ENCODE measurements around the gene TTC9B.
A peak's percentile ranks its signal among the peaks of the same experiment; 100 is the strongest.

TTC9B gene

DNA sequence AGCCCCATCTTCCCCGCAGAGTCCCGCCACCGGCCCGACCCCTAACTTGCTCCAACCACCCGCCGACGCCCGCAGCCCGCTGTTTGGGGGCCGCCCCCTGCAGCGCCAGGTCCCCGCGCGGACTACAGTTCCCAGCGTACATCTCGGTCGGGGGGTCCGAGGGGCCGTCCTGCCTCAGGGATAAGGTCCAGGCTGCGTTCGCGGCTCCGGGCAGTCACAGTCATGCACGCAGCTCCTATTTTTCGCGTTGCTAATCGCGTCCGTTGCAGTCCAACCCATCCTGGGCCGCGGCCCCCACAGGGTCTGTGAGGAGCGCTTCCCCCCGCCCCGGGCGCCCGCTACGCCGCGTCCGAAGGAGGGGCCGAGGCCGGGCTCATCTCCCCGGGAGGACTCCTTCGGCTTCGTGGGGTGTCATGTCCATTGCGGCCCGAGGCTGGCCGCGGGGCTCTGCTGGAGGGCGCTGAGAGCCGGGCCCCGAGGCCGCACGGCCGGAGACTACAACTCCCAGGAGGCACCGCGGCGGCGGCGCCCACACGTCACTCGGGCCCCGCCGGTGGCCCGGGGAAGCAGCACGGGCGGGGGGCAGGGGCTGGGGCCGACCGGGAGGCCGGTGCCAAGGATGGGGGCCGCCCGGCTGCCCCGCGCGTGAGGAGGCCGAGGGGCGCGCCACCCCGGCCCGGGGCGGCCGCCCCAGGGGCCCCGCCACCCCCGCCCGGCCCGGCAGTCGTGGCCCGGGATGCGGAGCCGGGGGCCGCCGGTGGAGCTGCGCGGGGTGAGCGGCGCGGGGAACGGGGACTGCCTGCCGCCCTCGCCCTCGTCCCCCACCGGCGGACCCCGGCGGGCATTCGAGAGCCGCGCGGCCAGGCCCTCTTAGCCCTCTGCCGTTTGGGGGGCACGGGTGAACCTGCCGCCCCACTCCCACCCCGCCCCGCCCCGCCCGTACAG, 27.0 kb downstream of the TTC9B start, which contains the start of gene MAP3K10:
MAP3K10 (plus strand) TSS at position 536 of the 945 bp plus-strand sequence. CDS start 606 bp downstream, outside the sequence.
- ATAC-seq, result peak; percentile 91
- no peak for TF ChIP-seq BACH2 (CRISPR knock-in tag; IDR thresholded peaks at IDR 0.05; ENCODE audit: borderline replicate concordance)
- TF ChIP-seq, protein P1, sequence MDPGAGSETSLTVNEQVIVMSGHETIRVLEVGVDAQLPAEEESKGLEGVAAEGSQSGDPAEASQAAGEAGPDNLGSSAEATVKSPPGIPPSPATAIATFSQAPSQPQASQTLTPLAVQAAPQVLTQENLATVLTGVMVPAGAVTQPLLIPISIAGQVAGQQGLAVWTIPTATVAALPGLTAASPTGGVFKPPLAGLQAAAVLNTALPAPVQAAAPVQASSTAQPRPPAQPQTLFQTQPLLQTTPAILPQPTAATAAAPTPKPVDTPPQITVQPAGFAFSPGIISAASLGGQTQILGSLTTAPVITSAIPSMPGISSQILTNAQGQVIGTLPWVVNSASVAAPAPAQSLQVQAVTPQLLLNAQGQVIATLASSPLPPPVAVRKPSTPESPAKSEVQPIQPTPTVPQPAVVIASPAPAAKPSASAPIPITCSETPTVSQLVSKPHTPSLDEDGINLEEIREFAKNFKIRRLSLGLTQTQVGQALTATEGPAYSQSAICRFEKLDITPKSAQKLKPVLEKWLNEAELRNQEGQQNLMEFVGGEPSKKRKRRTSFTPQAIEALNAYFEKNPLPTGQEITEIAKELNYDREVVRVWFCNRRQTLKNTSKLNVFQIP (CRISPR knock-in tag; IDR thresholded peaks at IDR 0.05; ENCODE audit: borderline replicate concordance, low read depth), result no peak
- peak; percentile 73; the same call in 1 of the 2 replicates for TF ChIP-seq ZFP3 (CRISPR knock-in tag; IDR thresholded peaks at IDR 0.05)
- TF ChIP-seq CSDC2 (CRISPR knock-in tag; IDR thresholded peaks at IDR 0.05), result no peak
- no peak for TF ChIP-seq RARB (CRISPR knock-in tag; IDR thresholded peaks at IDR 0.05)

DNA sequence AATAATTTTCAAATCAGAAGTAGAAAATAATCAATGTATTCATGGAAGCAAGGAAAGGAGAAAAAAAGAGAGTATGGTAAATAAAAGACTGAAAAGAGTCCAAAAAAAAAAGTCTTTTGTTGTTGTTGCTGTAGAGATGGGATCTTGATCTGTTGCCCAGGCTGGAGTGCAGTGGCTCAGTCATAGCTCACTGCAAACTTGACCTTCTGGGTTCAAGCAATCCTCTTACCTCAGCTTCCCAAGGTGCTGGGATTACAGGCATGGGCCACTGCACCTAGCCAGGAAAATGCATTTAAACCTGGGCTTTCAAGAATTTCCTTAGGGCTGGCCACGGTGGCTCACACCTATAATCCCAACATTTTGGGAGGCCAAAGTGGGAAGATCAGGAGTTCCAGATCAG, 33.9 kb downstream of the TTC9B start:
- no peak for ATAC-seq
- TF ChIP-seq, protein P2, sequence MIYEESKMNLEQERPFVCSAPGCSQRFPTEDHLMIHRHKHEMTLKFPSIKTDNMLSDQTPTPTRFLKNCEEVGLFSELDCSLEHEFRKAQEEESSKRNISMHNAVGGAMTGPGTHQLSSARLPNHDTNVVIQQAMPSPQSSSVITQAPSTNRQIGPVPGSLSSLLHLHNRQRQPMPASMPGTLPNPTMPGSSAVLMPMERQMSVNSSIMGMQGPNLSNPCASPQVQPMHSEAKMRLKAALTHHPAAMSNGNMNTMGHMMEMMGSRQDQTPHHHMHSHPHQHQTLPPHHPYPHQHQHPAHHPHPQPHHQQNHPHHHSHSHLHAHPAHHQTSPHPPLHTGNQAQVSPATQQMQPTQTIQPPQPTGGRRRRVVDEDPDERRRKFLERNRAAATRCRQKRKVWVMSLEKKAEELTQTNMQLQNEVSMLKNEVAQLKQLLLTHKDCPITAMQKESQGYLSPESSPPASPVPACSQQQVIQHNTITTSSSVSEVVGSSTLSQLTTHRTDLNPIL (CRISPR knock-in tag; IDR thresholded peaks at IDR 0.05; ENCODE audit: low read depth), result no peak
- TF ChIP-seq TOX (CRISPR knock-in tag; IDR thresholded peaks at IDR 0.05; ENCODE audit: borderline replicate concordance) (no peak), SNAI2 (CRISPR knock-in tag; IDR thresholded peaks at IDR 0.05) (no peak), ZNF565 (CRISPR knock-in tag; conservative IDR thresholded peaks at IDR 0.05; ENCODE audit: low read depth) (no peak), ZNF8 (CRISPR knock-in tag; IDR thresholded peaks at IDR 0.05) (no peak), ZFP3 (CRISPR knock-in tag; IDR thresholded peaks at IDR 0.05) (no peak)

DNA sequence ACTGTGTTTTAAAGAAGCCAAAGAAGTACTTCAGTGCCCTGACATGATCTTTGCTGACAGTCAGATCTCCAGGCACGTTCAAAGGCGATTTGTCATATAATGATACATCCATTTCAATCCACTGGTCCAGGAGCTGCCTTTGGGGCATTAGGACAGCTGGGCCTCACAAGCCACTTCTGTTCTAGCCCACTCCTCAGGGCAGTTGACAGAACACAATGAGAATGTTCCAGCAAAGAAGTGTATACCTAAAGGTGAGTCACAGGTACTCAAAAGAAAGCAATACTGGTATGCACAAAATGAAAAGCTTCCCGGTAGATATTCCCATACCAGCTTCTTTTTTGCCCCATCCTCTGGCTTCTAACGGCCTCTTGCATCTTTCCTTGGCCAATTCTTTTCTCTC, 39.4 kb downstream of the TTC9B start:
- ATAC-seq, result no peak
- TF ChIP-seq ISL1 (CRISPR knock-in tag; IDR thresholded peaks at IDR 0.05) (no peak), ZC3H10 (CRISPR knock-in tag; IDR thresholded peaks at IDR 0.05) (no peak), TCF4 (CRISPR knock-in tag; IDR thresholded peaks at IDR 0.05; ENCODE audit: borderline replicate concordance) (no peak), TOX (CRISPR knock-in tag; IDR thresholded peaks at IDR 0.05; ENCODE audit: borderline replicate concordance) (no peak), PPARA (CRISPR knock-in tag; IDR thresholded peaks at IDR 0.05; ENCODE audit: borderline replicate concordance) (no peak), CSDC2 (CRISPR knock-in tag; IDR thresholded peaks at IDR 0.05) (no peak), ZNF565 (CRISPR knock-in tag; conservative IDR thresholded peaks at IDR 0.05; ENCODE audit: low read depth) (no peak), RARB (CRISPR knock-in tag; IDR thresholded peaks at IDR 0.05) (no peak), ZNF70 (CRISPR knock-in tag; IDR thresholded peaks at IDR 0.05) (no peak), OSR1 (CRISPR knock-in tag; IDR thresholded peaks at IDR 0.05) (no peak), ARNTL (CRISPR knock-in tag; IDR thresholded peaks at IDR 0.05; ENCODE audit: borderline replicate concordance, low read depth) (no peak), ESRRG (CRISPR knock-in tag; IDR thresholded peaks at IDR 0.05) (no peak), GLIS3 (CRISPR knock-in tag; IDR thresholded peaks at IDR 0.05) (no peak), BACH2 (CRISPR knock-in tag; IDR thresholded peaks at IDR 0.05; ENCODE audit: borderline replicate concordance) (no peak), ZFP30 (CRISPR knock-in tag; IDR thresholded peaks at IDR 0.05) (no peak), ZFP3 (CRISPR knock-in tag; IDR thresholded peaks at IDR 0.05) (no peak)
- TF ChIP-seq, protein P3, sequence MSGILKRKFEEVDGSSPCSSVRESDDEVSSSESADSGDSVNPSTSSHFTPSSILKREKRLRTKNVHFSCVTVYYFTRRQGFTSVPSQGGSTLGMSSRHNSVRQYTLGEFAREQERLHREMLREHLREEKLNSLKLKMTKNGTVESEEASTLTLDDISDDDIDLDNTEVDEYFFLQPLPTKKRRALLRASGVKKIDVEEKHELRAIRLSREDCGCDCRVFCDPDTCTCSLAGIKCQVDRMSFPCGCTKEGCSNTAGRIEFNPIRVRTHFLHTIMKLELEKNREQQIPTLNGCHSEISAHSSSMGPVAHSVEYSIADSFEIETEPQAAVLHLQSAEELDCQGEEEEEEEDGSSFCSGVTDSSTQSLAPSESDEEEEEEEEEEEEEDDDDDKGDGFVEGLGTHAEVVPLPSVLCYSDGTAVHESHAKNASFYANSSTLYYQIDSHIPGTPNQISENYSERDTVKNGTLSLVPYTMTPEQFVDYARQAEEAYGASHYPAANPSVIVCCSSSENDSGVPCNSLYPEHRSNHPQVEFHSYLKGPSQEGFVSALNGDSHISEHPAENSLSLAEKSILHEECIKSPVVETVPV (CRISPR knock-in tag; IDR thresholded peaks at IDR 0.05), result no peak
- TF ChIP-seq, protein P4, sequence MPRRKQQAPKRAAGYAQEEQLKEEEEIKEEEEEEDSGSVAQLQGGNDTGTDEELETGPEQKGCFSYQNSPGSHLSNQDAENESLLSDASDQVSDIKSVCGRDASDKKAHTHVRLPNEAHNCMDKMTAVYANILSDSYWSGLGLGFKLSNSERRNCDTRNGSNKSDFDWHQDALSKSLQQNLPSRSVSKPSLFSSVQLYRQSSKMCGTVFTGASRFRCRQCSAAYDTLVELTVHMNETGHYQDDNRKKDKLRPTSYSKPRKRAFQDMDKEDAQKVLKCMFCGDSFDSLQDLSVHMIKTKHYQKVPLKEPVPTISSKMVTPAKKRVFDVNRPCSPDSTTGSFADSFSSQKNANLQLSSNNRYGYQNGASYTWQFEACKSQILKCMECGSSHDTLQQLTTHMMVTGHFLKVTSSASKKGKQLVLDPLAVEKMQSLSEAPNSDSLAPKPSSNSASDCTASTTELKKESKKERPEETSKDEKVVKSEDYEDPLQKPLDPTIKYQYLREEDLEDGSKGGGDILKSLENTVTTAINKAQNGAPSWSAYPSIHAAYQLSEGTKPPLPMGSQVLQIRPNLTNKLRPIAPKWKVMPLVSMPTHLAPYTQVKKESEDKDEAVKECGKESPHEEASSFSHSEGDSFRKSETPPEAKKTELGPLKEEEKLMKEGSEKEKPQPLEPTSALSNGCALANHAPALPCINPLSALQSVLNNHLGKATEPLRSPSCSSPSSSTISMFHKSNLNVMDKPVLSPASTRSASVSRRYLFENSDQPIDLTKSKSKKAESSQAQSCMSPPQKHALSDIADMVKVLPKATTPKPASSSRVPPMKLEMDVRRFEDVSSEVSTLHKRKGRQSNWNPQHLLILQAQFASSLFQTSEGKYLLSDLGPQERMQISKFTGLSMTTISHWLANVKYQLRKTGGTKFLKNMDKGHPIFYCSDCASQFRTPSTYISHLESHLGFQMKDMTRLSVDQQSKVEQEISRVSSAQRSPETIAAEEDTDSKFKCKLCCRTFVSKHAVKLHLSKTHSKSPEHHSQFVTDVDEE (CRISPR knock-in tag; IDR thresholded peaks at IDR 0.05), result no peak
- TF ChIP-seq, protein P5, sequence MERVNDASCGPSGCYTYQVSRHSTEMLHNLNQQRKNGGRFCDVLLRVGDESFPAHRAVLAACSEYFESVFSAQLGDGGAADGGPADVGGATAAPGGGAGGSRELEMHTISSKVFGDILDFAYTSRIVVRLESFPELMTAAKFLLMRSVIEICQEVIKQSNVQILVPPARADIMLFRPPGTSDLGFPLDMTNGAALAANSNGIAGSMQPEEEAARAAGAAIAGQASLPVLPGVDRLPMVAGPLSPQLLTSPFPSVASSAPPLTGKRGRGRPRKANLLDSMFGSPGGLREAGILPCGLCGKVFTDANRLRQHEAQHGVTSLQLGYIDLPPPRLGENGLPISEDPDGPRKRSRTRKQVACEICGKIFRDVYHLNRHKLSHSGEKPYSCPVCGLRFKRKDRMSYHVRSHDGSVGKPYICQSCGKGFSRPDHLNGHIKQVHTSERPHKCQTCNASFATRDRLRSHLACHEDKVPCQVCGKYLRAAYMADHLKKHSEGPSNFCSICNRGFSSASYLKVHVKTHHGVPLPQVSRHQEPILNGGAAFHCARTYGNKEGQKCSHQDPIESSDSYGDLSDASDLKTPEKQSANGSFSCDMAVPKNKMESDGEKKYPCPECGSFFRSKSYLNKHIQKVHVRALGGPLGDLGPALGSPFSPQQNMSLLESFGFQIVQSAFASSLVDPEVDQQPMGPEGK (CRISPR knock-in tag; IDR thresholded peaks at IDR 0.05; ENCODE audit: borderline replicate concordance), result no peak
- TF ChIP-seq, protein P1 (CRISPR knock-in tag; IDR thresholded peaks at IDR 0.05; ENCODE audit: borderline replicate concordance, low read depth), result no peak
